AG20443 (cell line): ENCODE results near the gene SYTL2.

Source experiments
- DNase-seq: peaks from one replicate; pipeline ENCODE4 v3.0.0; 2012; ENCODE audit warnings: low spot score, mixed read lengths

Gene SYTL2

DNA sequence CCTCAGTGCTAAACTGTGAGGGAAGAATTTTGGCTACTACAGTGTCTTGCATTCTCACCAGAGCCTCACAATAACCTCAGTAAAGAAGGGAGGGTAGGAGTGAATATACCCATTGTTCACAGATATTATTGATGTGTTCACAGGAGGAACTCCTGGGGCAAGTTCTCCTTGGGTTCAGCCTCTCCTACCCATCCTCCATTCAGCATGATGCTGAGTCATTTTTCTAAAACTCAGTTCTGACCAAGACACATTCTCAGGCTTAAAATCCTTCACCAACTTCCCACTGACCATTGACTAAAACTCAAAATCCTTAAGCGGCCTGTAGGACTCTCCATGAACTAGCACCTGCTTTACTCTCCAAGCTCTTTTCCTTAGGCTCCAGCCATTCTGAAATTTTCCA, 48.7 kb downstream of the SYTL2 start:
- peak; percentile 25 for DNase-seq

DNA sequence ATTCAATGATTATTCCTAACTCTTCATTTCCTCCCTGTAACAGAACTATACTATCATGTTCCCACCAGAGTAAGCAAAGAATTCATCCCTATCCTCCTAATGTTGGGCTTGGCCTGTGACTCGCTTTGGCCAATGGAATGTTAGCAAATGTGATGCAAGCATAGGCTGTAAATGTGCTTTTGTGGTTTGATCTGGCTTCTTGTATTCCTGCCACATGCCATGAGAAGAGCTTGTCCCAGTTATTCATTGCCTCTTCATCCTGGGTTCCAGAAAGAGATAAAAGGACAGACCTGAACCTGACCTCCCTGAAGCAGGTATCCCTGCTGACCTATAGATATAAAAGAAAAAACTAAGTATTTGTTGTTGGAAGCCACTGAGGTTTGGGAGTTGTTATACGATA, 51.0 kb downstream of the SYTL2 start:
- DNase-seq: peak; percentile 81

DNA sequence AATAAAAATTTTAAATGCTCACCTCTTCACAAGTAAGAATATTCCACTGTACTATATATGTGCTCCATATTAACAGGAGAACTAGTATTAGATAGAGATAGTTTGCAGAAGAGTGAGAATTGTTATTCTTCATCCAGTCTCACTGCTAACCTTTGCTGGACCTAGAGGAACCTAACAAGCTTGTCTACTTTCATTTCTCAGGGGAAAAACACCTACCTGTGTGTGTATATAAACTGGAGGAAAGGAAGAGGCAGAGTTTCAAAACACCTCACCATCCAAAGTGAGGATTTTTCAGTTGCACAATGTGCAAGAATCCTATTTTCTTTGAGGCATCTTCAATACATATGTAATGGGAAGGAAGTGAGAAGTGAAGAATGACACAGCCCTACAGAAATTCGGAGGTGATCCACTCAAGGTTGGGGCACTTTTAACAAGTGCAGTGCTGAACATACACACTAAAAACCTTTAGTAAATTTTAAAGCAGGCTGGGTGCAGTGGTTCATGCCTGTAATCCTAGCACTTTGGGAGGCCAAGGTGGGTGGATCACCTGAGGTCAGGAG, 52.4 kb downstream of the SYTL2 start:
- DNase-seq: no peak

DNA sequence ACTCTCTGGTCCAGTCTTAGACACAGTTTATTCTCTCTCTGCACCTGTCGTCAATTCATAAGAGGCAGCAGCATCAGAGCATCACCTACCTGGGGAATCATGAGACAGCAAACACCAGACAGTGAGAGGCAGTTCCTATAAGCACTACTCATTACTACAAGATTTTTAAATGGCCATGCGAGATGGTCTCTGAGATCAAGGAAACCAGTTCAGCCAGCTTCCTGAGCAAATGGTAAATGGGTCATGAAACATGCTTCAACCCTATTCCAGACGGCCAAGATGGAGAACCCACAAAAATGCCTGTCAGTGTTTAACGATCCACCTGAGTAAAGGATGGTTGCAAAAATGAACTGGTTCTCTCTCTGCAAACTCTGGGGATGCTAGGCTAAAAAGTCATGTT, 52.9 kb downstream of the SYTL2 start:
- DNase-seq: no peak

DNA sequence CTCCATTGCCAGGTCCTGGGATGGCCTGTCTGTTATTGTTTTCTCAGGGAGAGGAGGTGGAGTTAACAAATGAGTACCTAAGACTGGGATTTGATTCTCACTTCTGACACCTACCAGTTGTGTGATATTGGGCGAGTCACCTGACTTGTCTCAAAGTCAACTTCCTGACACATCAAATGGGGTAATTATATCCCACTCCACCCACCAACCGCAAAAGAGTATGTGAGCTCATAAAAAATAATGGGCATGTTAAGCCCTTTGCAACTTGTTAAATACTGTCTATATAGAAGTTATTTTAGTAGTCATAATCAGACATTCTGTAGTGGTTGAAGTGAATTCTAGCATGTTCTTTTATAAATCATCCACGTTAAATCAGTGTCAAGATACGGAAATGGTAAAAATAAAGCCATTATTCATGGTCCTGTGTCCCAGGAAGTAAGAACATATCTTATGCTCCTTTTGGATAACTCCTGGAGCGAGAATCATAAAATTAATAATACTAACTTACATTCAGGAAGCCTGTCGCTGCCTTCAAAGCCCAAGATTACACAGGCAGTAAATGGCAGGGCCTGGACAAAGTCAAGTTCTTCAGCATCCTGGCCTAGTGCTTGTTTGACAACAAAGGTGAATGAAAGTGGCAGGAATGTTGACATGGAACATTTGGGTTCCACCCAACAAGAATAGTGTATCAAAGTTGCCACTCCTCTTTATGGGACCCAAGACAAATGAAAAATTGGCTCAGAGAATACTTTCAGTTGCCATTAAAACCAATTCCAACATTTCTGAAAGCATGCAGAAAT, 54.3 kb downstream of the SYTL2 start:
- no peak for DNase-seq

DNA sequence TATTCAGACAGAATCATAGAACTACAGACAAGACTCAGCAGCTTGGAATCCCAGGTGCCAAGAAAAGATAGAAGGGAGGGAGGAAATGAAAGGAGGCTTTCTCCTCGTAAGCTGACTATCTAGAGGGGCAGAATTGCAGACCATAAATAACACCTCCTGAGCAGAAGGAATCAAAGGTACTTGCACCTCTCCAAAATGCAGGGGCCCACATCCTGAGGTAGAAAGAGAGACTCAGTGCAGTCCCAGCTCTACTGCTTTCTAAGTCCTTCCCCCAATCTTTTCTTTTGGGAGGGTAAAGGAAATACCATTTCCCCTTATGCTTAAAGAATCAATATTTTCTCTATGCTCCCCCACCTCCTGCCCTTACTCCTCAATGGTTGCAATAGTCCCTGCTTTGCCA, 55.2 kb downstream of the SYTL2 start:
- DNase-seq: no peak

DNA sequence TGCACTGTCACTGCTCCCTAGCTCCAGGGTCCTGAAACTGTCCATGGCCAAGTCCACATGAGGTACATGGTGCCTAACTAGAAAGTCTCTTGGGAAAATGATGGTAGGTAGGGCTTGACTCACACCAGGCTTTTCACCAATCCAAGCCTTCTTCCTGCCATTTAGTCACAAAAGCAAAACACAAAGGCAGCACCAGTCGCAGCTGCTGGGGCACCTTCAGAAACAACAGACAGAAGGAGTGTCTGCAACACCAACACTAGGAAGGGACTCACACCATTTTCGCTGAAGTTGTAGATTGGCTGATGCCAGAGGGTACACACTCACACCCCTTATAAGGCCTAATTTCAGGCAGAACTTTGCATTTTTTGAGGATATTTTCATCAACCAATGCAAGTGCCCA, 55.7 kb downstream of the SYTL2 start:
- no peak for DNase-seq

DNA sequence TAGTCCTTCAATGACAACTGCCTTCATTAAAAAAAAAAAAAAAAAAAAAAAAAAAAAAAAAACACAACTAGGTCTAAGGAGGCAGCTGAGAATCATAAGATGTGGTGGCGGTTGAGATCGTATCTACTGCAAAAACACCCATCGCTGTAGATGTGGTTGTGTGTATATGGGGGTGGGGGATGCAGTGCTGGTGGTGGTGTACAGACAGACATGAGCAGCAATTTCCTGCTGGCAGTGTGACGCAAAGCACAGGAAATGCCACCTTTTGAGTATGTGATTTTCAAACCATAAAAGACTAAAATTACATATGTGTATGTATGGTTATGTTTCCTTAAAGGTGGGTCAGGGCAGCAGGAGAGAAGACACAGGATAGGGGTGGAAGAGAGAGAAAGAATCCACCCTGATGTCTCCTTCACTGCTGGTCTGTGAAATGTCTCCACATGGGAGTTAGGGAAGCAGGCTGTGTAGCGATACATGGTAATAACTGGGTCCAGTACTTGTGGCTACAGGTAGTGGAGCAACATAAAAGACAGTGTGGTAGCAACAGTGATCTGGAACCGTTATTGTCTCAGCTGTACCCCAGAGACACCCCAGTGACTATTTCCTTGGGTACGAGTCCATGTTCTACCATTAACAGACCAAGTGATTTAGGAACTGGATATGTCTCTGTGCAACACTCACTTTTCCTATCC, 57.9 kb downstream of the SYTL2 start:
- no peak for DNase-seq

DNA sequence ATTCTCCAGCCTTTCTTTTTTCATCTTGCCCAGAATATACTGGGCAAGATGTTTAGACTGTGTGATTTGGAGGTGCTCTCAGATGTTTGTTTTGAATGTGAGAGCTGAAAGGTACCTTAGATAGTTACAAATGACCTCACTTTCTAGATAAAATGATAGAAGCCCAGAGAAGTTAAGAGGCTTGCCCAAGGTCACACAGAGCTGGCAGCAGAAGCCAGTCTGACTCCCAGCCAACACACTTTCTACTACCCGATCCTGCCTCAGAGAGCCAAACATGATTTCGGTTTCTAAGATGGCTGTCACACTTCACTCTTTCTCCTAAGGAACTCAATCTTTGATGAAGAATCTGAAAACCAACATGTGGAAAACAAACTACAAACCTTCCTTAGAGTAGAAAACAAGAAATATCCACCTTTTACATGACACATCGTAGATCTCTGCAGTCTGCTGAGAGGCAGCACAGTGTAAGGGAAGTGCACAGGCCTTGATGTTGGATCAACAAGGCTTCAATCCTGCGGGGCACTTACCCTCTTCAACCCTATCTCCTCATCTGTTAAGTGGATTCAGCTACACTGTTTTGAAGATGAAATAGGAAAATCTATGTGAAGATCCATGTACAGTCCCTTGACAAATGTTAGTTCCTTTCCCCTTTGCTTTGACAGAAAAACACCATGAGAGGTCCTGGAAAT, 58.6 kb downstream of the SYTL2 start:
- DNase-seq: no peak

DNA sequence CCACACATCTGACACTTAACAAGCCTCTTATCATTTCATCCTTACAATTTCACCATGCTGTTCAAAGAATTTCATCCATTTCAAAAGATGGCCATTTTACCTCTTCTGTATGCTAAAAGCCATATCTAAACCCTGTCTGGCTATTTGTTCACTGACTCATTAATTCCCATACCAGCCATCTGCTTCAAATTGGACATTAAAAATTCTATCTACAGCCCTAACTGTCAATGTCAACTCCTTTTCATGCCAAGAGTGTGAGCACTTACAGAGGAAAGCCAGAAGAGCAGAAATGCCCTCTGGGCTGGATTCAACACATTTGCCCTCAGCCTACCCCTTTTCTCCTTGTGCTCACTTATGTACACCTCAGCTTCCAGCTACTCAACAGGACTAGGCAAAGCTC, 59.2 kb downstream of the SYTL2 start:
- no peak for DNase-seq

DNA sequence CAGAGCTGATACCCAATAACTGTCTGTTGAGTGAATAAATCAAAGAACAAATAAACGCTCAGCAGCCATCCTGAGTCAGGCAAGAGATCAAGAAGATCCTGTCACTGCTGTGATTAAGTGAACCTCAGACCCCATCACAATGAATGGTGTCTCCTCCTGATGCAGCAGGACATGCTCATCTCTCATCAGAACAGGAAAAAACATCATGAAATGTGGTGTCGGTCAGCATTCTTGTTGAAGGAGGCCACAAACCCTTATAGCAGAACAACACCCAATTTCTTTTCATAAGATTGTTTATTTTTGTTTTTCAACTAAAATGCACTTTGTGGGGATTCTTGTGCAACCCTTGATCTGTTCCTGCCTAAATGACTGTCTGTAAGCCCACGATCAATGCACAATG, 60.3 kb downstream of the SYTL2 start:
- DNase-seq: no peak

DNA sequence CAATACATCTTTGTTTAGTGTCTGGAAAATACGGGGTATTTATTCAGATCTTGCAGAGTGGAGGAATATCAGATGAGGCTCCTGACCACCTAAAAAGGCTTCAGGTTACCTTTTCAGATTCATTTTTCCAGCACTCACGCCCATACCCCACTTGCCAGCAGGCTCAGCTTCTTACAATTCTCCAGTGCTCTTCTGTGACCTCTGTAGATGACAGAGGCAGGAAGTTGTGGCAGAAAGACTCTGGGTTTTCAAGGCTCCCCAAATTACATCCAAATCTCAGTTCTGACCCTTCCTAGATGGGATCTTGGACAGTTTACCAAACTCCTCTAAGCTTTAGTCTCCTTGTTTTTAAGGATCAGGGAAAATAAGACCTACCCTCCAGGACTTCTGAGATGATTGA, 61.1 kb downstream of the SYTL2 start:
- no peak for DNase-seq

DNA sequence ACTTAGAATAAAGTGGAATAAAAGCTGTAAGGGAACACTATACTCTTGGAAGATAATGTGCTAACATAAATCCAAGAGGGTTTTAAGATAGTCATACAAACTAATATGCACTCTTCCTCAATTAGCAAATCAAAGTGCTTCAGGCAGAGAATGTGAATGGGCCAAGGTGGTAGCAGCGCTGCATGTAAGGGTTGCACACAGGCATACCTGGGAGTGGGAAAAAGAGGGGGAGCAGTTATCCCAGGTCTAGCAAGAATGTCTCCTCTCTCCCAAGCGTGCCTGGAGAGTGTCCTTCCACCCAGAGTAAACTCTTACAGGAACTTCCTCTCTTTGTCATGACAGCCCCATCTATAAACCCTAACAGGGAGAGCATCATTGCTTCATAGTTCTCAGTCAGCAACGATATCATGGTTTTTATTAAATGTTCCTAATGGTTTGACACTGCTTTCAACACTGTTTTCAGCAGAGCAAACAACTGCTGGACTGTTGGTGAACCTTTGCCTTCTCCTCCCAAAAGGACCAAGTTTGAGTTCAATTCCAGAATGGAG, 61.6 kb downstream of the SYTL2 start:
- no peak for DNase-seq

DNA sequence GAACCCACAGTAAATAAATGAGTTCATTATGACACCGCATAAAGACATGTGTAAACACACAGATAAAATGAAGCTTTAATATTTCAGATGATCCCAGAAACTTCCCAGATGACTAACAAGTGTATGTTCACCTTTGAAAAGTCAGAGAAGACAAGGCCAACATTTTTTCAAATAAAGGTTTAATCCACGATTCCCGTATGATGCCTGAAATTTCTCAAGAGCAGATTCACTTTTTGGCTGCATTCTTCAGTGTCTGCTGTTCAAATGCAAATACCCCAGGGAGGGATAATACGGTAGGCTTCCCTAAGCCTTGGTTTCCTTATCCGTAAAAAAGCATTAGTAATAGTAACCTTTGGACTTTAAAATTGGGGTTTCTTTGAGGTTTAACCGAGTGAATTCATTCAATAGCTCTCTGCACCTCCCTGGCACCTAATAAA, 62.5 kb downstream of the SYTL2 start:
- no peak for DNase-seq

DNA sequence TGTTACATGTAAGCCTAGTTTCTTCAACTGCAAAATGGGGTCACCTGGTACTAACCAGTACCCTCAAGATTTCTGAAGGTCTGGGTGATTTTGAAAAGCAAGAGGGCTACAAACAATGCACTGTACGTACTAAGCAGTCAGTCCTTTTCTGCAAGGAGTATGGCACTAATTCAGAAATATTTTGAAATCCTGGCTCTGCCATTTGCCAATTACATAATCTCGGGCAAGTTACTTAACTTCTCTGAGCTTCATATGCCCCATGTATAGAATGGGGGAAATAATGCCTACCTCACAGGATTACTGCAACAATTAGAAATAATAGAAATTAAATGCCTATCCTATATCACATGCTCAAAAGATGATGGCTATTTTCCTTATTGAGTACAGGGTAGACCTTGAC, 64.3 kb downstream of the SYTL2 start:
- DNase-seq: no peak

DNA sequence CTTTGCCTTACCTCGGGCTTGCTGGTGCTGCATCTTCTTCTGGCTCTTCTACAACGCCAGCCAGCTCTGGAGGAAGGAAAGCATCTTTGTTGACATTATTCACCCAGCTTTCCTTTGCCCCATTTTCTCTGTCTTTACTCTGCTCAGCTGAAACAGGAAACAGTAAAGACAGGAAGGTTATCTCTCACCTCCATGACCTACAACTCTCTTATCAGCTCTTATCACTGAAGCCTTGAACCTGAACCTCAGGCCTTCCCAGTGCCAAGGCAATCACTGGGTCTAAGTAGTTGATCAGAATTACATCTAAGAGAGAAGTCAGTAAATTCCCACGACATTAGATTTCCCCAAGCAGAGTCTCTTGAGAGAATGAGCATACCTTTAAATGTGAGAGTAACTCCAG, 65.3 kb downstream of the SYTL2 start:
- no peak for DNase-seq

DNA sequence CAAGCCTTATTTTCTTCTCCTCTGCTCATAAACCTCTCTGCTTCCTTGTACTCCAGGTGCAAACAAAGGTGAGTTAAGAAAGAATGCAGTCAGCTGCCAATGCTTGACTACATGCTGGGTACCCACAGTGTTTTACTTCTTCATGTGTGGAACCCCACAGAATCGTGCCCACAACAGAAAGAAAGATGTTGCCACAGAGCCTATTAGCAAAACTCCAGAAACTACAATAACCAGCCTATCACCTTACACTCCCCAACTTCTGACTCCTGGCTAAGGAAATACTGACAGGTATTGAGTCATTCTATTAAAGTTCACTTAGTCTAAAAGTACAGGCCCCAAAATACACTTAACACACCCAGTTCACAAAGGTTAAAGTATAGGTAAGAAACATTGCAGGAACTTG, 68.1 kb downstream of the SYTL2 start:
- no peak for DNase-seq

DNA sequence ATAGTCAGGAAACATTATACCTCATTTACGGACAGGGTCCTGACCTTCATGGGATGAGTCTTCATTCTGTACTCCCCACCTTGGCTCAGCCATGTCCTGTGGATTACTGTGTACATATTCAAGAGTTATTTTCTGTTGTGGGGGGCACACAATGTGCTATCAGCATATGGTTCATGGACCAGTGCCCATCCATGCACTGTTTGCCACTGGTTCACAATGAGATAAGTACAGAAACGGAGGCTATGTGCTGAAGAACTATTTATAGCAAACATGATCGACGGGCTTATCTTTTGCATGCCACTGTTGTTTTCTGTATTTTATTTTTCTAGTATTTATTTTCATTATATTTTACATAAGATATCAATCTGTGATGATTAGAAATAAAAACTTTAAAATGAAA, 68.6 kb downstream of the SYTL2 start:
- DNase-seq: no peak

DNA sequence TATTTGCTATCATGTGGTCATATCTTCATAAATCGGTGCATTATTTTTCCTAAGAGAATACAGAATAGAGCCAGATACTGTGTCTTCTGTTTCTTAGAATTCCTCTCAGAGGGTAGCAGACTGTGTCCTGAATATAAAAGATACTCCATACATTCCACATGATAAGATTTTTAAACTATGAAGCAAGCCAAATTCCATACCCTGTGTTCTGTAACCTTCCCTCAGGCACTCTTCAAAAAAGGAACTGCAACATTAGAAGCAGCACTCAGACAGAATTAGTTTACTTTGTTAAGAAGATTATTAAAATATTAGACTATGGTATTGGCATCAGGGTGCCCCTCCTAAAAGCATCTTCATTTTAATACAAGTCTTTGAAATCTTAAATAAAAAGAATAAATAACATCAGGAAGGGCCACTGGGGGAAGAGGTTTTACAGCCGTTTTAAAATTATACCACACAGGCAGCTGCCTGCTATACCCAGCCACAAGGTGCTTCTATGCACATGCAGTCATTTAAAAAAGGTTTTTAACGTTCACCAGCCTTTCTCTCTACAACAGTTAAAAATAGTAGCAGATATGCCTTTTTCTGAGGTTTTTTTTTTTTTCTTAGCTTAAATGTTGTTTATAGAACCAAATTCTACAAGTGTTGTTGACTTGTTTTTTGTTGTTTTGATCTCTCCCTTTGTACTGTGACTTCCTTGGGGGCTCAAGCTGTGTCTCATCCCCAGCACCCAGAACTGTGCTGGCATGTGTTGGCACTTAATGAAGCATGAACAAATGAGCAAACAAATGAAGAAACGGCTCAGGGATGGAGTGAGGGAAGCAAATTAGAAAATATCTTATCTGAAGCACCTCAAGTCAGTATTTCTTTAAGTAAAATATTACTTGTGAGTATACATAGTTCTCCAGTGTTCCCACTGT, 70.2 kb downstream of the SYTL2 start:
- DNase-seq: no peak

DNA sequence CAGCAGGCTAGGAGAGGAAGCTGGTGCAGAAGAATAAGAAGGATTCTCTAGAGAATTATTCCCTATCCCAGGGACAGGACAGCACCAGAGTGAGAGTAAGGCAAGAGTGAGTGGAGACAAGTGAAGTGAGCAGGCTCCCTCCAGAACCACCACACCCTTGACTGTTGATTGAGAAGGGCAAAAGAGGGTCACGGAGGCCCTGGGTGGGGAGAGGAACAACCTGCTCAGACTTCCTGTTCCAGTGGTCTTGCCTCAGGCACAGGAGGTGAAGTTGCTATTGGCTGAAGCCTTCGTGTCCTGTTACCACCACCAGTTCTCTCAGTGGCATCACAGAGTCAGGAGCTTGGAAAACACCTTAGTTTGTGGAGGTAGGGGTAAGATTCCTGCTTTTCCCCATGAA, 73.2 kb downstream of the SYTL2 start:
- no peak for DNase-seq

DNA sequence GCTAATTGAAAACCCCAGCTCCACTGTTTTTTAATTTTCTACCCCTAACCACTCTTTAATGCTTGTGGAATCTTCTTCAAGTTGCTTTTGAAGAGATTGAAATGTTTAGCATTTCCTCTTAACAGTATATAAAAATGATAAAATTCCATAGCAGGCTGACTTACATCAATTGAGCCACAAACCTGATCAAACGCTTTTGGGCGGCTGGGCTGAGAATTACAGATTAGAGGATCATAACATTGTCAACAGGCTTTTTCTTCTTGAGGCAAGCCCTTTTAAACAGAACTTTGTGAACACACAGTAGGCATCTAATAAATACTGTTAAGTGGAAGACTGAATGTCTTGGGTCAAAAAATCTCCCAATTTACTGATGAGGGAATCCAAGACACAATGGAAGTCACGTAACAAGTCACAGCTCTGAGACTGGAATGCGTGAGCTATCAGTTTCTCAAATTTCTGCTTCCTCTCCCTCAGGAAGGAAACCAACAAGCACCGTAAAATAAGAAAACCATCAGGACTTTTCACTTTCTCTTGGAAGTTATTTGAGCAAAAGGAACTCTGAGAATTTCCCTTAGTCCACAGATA, 75.0 kb downstream of the SYTL2 start:
- no peak for DNase-seq
